GM18873 (cell line): ENCODE data around the gene SYNM.
"Not testable (repeated sequence)": the region's sequence is repeated elsewhere in the genome, so short reads cannot be mapped to it uniquely, and the experiment has no call there.

Experiments
- ATAC-seq: cut with Tn5 transposase; IDR thresholded peaks from one replicate; pipeline ENCODE4 v1.9.1; 2021; ENCODE audit warnings: mild to moderate bottlenecking, moderate library complexity, moderate number of reproducible peaks; ENCODE audit not compliant: unreplicated experiment, low FRiP score

SYNM gene, protein sequence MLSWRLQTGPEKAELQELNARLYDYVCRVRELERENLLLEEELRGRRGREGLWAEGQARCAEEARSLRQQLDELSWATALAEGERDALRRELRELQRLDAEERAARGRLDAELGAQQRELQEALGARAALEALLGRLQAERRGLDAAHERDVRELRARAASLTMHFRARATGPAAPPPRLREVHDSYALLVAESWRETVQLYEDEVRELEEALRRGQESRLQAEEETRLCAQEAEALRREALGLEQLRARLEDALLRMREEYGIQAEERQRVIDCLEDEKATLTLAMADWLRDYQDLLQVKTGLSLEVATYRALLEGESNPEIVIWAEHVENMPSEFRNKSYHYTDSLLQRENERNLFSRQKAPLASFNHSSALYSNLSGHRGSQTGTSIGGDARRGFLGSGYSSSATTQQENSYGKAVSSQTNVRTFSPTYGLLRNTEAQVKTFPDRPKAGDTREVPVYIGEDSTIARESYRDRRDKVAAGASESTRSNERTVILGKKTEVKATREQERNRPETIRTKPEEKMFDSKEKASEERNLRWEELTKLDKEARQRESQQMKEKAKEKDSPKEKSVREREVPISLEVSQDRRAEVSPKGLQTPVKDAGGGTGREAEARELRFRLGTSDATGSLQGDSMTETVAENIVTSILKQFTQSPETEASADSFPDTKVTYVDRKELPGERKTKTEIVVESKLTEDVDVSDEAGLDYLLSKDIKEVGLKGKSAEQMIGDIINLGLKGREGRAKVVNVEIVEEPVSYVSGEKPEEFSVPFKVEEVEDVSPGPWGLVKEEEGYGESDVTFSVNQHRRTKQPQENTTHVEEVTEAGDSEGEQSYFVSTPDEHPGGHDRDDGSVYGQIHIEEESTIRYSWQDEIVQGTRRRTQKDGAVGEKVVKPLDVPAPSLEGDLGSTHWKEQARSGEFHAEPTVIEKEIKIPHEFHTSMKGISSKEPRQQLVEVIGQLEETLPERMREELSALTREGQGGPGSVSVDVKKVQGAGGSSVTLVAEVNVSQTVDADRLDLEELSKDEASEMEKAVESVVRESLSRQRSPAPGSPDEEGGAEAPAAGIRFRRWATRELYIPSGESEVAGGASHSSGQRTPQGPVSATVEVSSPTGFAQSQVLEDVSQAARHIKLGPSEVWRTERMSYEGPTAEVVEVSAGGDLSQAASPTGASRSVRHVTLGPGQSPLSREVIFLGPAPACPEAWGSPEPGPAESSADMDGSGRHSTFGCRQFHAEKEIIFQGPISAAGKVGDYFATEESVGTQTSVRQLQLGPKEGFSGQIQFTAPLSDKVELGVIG (N-terminal part only)

GRCh38 chr15:99104788-99105513 is at the start of gene SYNM:
Gene SYNM, plus strand, starts transcription at chr15:99105080. Its CDS starts 120 bp downstream, at chr15:99105200.
- no peak for ATAC-seq

- ATAC-seq: no peak
Observed at GRCh38 chr15:99055555-99056134, 49.2 kb upstream of the SYNM start.

- ATAC-seq: no peak
Observed at GRCh38 chr15:99057020-99057419, 47.9 kb upstream of the SYNM start.

DNA sequence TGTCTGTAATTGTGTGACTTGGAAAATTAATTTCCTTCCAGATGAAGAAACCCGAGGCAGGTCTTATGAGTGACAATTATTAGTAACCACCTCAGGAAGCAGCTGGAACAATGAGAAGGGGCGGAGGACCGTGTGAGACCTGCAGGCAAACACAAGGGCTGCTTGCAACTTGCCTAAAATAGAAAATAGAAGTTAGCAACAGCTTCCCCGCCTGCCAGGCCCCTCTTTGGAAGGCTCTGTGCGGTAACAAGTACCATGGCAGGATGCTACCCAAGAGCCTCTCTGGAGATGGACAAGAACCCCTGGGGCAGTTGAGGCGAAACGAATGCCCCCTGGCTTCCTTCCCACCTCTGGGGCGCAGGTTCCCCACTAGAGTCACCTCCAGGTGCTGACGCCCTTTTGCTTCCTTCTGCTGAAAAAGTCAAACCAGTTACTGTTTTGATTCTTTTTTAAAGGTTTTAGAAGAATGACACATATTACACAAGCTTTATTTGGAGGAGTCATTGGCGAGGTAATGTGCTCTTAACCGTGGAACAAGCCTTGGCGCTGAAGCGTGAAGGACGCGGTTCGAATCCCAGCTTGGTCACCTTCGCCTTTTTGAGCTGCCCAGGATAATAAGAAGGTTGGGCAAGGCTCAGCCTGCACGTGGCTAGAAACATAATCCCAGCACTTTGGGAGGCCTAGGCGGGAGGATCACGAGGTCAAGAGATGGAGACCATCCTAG is 47.0 kb upstream of the SYNM start:
- no peak for ATAC-seq

- ATAC-seq: no peak
Observed at GRCh38 chr15:99058421-99058870, 46.4 kb upstream of the SYNM start.

DNA sequence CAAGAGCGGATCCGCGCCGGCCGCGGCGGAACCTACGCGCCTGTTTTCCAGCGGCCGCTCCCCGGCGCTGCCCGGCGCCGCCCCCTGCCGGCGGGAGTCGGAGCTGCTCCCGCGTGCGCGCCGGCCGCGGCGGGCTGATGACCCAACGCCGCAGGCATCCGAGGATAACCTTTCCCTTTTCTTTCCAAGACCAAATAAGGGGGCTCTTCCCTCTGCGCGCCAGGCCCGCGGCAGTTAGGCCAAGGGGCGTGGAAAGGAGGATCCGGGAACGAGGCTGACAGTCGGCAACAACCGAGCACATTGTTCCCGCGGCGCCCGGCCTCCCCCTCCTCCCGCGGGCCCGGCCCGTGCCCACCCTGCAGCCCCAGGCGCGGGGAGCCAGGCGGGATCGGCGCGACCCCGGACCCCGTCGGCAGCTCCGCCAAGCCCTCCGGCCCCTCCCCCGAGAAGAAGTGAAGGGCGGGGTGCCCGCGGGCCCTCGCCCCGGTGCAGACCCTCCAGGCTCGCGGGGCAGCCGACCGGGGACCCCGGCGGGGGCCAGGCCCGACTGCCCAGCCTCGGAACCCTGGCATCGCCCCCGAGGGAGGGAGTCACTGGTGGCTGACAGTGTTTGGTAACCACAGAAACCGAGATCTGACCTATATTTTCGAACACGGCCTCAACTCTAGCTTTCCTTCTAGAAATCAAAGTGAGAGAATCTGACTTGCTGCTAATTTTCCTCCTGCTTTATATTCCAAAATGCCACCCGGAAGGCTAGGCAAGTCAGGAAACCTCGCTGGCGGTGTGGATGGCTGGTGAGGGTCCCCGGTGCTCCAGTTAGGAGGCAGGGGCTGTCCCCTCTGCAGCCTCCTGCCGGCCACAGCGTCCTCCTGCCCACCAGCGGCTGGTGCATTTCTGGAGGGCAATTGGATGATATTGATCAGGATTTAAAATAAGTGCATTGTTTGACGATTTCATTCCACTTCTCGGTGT is 45.6 kb upstream of the SYNM start:
- no peak for ATAC-seq

DNA sequence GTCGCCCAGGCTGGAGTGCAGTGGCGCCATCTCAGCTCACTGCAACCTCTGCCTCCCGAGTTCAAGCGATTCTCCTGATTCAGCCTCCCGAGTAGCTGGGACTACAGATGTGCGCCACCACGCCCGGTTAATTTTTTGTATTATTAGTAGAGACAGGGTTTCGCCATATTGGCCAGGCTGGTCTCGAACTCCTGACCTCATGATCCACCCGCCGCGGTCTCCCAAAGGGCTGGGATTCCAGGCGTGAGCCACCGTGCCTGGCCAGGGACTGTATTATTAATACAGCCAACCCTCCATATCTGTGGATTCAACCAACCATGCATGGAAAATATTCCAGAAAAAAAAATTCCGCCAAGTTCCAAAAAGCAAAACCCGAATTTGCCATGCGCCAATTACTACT is 44.7 kb upstream of the SYNM start:
- not testable (repeated sequence) for ATAC-seq

DNA sequence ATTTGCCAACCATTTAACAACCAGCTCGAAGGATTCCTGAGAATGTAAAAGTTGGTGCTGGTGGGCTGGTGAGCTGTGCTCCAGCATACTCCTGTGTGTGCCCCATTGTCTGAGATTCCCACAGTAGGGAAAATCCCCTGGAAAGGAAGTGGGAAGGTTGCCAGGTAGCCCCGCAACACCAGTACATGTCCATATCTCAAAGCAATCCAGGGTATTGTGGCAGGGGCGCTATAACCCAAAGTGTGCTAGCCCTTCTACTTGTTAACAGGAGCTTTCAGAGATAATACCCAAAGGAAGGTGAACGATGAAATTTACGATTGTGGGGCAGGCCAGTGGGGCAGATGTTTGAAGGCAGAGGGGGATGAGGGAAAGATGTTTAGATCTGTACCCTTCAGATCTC is 42.7 kb upstream of the SYNM start:
- ATAC-seq: no peak

DNA sequence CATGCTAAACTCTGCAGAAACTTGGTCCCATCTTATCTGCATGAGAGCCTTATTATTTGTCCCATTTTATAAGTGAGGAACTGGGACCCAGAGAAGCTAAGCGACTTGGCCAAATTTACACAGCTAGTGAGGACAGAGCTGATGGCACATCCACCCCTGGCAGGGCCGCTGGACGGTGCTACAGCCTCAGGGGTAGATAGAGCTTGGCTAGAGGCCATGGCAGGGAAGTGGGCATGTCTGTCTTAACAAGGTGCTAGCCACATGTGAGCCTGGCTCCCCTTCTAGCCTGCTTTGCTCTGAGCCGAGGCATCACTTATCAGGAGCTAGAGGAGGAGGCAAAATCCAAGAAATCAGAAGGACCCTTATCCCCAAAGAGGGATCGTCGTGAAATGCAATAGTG is 36.7 kb upstream of the SYNM start:
- ATAC-seq: no peak

- no peak for ATAC-seq
Observed at GRCh38 chr15:99070208-99070607, 34.7 kb upstream of the SYNM start.

DNA sequence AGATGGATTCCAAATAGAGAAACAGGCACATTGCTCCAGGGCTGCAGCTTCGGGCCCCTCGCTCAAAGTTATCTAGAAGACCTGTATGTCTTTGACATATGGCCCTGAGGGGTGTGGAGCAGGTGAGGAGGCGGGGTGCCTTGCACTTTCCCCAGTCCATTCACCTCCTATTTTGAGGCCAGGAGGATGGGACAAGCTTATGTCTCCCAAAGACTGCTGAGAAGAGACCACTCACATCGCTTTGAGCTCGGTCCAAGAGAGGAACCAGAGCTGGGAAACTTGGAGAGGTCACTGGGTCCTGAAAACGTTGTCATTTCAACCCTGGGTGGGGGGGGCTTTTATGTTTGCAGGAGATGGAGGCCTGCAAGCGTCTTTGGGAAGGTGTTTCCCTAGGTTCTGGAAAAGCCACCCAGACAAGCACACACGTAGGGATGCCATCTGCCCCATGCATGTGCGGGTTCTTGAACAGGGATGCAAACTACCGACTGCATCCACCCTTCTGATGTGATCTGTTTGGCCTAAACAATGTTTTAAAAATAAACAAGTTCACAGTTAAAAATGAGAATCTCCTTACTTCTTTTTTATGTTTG is 33.7 kb upstream of the SYNM start:
- ATAC-seq: no peak

DNA sequence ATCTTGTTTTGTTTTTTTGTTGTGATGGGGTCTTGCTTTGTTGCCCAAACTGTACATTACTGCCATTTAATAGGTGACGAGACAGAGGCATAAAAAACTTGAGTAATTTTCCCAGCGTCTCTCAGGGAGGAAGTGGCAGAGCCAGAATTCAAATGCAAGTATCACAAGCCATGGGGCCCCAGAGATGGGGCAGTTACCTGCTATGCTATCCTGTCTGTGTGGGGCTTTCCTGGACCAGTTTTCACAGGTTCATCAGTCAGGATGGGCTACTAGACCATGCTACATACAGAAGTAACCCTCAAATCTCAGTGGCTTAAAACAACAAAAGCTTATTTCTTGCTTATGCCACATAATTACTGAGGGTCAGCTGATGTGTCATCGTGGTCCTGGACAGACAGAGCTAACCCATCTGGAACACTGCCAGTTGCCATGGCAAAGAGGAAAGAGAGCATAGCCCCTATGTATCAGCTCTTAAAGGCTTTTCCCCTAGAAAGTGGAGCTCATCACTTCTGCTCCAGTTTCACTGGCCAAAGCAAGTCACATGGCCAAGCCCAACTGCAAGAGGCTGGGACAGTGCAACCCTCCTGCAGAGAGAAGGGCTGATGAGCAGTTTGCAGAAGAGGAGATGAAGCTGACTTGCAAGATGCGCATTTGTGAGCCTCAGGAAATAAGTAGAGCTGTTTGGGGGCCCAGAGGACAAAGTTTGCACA is 31.7 kb upstream of the SYNM start:
- ATAC-seq: no peak

DNA sequence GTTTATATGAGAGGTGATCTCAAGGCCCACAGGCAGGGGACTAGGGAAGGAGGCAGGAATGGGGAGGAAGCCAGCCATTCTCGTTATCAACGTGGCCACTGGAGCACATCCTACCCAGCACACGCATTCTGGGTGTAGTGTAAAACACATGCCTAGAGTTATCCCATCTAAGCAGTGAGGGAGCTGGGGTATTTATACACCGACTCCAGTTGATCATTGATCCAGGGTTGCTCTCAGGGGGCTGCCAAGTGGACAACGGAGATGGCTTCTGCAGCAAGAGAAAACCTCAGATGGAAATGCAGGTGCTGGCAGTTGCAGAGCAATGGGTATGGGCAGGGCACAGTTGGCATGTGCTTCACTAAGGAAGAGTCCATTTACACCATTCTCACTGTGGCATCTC is 30.4 kb upstream of the SYNM start:
- ATAC-seq: no peak

DNA sequence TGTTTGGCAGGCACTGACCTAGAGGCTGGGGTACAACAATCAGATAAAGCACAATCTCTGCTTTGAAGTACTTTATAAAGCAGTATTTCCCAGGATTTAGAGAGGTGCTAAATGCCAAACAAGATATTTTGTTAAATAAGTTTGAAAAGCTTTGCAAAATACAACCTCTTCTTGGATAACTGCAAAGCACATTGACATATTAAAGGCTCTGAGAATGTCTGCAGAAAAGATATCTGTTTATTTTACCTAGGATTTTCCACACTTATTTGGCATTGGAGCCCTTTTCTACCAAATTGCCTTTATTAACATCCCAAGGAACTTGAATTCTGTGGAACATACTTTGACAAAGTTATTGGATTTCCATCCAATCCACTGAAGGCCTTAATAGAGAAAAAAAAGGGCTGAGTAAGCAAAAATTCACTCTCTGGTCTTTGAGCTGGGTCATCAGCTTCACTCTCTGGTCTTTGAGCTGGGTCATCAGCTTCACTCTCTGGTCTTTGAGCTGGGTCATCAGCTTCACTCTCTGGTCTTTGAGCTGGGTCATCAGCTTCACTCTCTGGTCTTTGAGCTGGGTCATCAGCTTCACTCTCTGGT is 29.7 kb upstream of the SYNM start:
- ATAC-seq: not testable (repeated sequence)

DNA sequence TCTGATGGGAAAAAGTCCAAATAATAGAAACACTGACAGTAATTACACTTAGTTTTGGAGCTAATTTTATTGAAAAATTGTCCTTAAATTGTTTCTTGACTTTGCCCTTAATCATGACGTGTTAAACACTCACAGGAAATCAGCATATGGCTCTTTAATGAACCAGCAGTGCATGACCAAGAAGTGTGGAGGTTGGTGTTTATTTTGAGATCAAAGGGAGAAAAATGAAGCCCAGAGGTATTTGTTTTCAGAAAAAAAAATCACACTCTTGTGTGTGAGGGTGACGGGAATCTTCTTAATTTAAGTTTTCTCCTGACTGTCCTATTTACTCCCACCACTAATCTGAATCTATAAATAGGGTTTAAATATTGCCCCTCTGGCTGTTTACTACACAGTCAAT is 28.8 kb upstream of the SYNM start:
- ATAC-seq: no peak

- peak; percentile 78 for ATAC-seq
Observed at GRCh38 chr15:99076555-99077308, 28.1 kb upstream of the SYNM start.
